HG03103 (cell line): ENCODE results near the gene MXD1.
A peak's percentile ranks its signal among the peaks of the same experiment; 100 is the strongest.

Source experiments
- ATAC-seq: cut with Tn5 transposase; IDR thresholded peaks from one replicate; pipeline ENCODE4 v1.9.1; 2021; ENCODE audit warnings: low read depth; ENCODE audit not compliant: unreplicated experiment

MXD1 gene

GRCh38 chr2:69933254-69933828 is 18.4 kb downstream of the MXD1 start:
- no peak for ATAC-seq

- ATAC-seq = no peak
Measured at GRCh38 chr2:69933839-69934613, 19.1 kb downstream of the MXD1 start.

- no peak for ATAC-seq
Measured at GRCh38 chr2:69934614-69934908, 19.7 kb downstream of the MXD1 start.

- ATAC-seq = no peak
Measured at GRCh38 chr2:69935011-69935410, 20.1 kb downstream of the MXD1 start.

GRCh38 chr2:69936906-69937305 is 22.0 kb downstream of the MXD1 start:
- no peak for ATAC-seq

- ATAC-seq = no peak
Measured at GRCh38 chr2:69937968-69938367, 23.1 kb downstream of the MXD1 start.

- ATAC-seq = no peak
Measured at GRCh38 chr2:69939722-69940121, 24.8 kb downstream of the MXD1 start.

GRCh38 chr2:69940691-69941090 is 25.8 kb downstream of the MXD1 start:
- no peak for ATAC-seq

- ATAC-seq = no peak
Measured at GRCh38 chr2:69943000-69943842, 28.3 kb downstream of the MXD1 start.

GRCh38 chr2:69943843-69944525 is 29.1 kb downstream of the MXD1 start:
- no peak for ATAC-seq

- no peak for ATAC-seq
Measured at GRCh38 chr2:69944756-69945155, 29.8 kb downstream of the MXD1 start.

GRCh38 chr2:69945441-69945840 is 30.5 kb downstream of the MXD1 start:
- ATAC-seq = no peak

- no peak for ATAC-seq
Measured at GRCh38 chr2:69945941-69946340, 31.0 kb downstream of the MXD1 start.

GRCh38 chr2:69946351-69947324 is 31.7 kb downstream of the MXD1 start:
- ATAC-seq = peak; percentile 81

GRCh38 chr2:69947325-69947931 is 32.5 kb downstream of the MXD1 start:
- no peak for ATAC-seq

GRCh38 chr2:69948032-69948962 is 33.4 kb downstream of the MXD1 start:
- no peak for ATAC-seq

GRCh38 chr2:69948963-69949645 is 34.2 kb downstream of the MXD1 start:
- no peak for ATAC-seq

GRCh38 chr2:69950241-69950640 is 35.3 kb downstream of the MXD1 start:
- no peak for ATAC-seq
